Coronary artery (tissue), 2 donors: ENCODE data around the gene INTS1.

Experiments
- DNase-seq: peaks from one replicate; pipeline ENCODE4 v3.0.0-alpha.2; 2017; ENCODE audit warnings: low spot score
- H3K27ac ChIP-seq, 2 donors: fragments of 200-600 bp; sonication (generic); one replicate each; pipeline ENCODE4 v1.5.1; 2016 to 2019
- H3K4me3 ChIP-seq: fragments of 200-600 bp; sonication (generic); 2 replicates; pipeline ENCODE4 v1.5.1; 2016; ENCODE audit warnings: mild to moderate bottlenecking, moderate library complexity
- CTCF ChIP-seq: fragments of 200-600 bp; sonication (generic); IDR thresholded peaks from one replicate; pipeline ENCODE4 v1.5.1; 2019; ENCODE audit warnings: antibody characterized with exemption

The INTS1 gene

GRCh38 chr7:1536743-1537534, 32.8 kb upstream of the INTS1 start:
- no peak for TF ChIP-seq CTCF
- peak overlapping the region; percentile 99 to 100 for H3K27ac ChIP-seq
- peak; percentile 99 for DNase-seq
- H3K4me3 ChIP-seq: peak overlapping the region; percentile 89

GRCh38 chr7:1536455-1536742, 32.2 kb upstream of the INTS1 start:
- TF ChIP-seq CTCF: no peak
- peak overlapping the region; percentile 99 to 100 for H3K27ac ChIP-seq
- H3K4me3 ChIP-seq: peak overlapping the region; percentile 89
- no peak for DNase-seq

- Histone ChIP-seq H3K27ac (peak overlapping the region; percentile 99 to 100), H3K4me3 (peak overlapping the region; percentile 89)
- no peak for TF ChIP-seq CTCF
- peak; percentile 77 for DNase-seq
Observed at GRCh38 chr7:1535701-1536454, 31.7 kb upstream of the INTS1 start.

- H3K27ac ChIP-seq: peak overlapping the region; percentile 99 to 100
- no peak overlapping the region for H3K4me3 ChIP-seq
- TF ChIP-seq CTCF: no peak
- DNase-seq: no peak
Observed at GRCh38 chr7:1535100-1535458, 30.9 kb upstream of the INTS1 start.

- Histone ChIP-seq H3K4me3 (peak overlapping the region; percentile 96), H3K27ac (peak overlapping the region; percentile 99 to 100)
- TF ChIP-seq CTCF: no peak
- DNase-seq: peak; percentile 81
Observed at GRCh38 chr7:1534330-1535099, 30.3 kb upstream of the INTS1 start.

- no peak for TF ChIP-seq CTCF
- DNase-seq: peak; percentile 87
- Histone ChIP-seq H3K27ac (peak overlapping the region; percentile 99 to 100), H3K4me3 (peak overlapping the region; percentile 96)
Observed at GRCh38 chr7:1533547-1534329, 29.5 kb upstream of the INTS1 start.
